Stimulated activated CD4-positive, alpha-beta T cell treated with anti-CD3 and anti-CD28 coated beads, Interleukin-12 subunit alpha, Interleukin-12 subunit beta, amount 100 ng/mL, for 24 hours (primary cell): Measurements from ENCODE around the gene GGTLC3.
"Not testable (repeated sequence)": the region's sequence is repeated elsewhere in the genome, so short reads cannot be mapped to it uniquely, and the experiment has no call there.

Experiments
- DNase-seq, 2 experiments: peaks; one replicate each; pipeline ENCODE4 v3.0.0-alpha.2; 2020; ENCODE audit warnings: low read depth in 2 of 2

The GGTLC3 gene

GRCh38 chr22:18513454-18513853 is 4.5 kb downstream of the GGTLC3 start:
- not testable (repeated sequence) for DNase-seq

- DNase-seq = not testable (repeated sequence)
Observed at GRCh38 chr22:18512378-18512777, 5.6 kb downstream of the GGTLC3 start.

GRCh38 chr22:18511327-18511726 is 6.6 kb downstream of the GGTLC3 start:
- DNase-seq = not testable (repeated sequence)

GRCh38 chr22:18496227-18496626 is 21.7 kb downstream of the GGTLC3 start:
- DNase-seq = not testable (repeated sequence)
